OCI-M2 (cell line): ENCODE data around the gene PDLIM7.

Experiments used
- DNase-seq: peaks from one replicate; lab custom pipeline; 2025; ENCODE audit not compliant: unreplicated experiment; lab: John Stamatoyannopoulos, UW

The PDLIM7 gene

DNA sequence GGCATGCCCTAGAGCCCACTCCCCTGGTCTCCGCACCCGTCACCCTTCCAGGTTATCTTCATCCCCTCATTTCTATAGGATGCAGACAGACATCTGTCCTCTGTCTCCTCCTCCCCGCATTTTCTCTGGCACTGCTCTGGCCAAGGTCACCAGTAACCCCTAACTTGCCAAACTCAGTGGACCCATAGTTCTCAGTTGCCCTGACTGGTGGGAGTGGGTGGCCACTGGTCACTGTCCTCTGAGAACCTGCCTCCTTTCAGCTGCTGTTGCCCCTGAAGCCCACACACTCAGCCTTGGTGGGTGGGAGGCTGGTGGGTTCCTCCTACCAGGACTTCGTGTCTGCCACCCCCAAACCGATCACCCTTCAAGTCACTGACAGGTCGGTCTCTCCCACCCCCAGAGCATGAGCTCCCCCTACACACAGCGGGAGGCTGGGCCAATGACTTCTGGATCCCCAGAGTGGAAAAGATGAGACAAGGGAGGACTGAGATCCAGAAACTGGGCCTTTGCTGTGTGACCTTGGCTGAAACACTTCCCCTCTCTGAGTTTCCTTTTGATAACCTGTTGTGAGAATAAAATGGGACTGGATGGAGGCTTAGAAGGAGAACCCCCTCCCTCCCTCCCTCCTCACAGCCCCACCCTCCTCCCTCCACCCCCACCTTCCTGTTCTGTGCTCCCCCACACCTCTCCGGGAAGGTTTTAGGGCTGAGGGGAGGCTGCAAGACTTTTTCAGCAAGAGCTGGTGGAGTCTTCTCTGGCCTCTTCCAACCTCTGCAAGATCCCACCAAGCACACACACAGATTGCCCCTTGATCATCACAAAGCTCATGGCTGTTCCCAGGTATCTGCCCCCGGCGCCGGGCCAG, 21.6 kb downstream of the PDLIM7 start:
- no peak for DNase-seq

DNA sequence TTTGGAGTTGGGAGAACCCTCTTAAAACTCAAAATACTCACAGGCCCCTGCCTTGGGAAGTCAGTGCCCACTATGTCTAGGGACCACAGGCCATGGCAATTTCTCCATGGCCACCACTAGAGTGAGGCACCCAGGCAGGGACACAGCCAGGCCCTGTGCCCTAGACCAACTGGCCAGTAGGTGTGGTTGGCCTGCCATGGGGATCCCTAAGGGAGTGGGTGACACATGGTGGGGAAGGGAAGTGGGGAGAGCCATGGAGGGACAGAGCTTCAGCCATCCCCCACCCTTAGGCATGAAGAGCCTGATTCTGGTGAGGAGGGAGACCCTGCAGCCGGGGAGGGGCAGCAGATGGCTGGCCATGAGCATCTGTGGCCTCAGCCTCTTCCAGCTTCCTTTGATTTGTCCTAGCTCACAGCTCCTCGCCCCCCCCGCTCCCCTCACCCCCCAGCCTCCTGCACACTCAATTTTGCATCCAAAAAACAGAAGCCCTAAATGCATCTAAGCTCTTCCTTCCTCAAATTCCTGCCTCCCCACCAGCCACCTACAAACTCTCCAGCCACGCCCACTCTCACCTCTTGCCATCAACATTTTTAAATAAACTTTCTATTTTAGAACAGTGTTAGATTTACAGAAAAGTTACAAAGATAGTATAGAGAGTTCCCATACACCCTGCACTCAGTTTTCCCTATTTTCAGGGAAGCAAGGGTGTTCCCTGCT, 22.4 kb downstream of the PDLIM7 start:
- no peak for DNase-seq

DNA sequence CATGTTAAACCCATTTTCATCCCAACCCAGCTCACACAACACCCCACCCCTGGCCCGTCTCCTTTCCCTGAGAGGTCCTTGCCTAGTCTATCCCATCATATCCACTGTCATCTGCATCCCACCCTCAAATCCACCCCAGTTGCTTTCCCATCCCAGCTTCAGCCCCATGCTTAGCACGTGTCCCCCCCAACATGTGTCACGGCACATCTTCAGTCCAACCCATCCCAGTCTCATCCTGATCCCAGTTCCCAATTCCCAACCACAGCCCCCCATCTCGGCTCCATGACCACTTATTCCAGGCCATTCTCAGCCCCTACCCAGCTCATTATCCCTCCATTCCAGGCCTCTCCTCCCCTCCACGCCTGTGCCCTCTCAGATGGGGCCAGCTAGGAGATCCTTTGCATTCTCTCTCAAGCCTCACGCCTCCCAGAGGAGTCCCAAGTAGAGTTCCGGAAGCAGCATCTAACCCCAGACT, 23.4 kb downstream of the PDLIM7 start:
- no peak for DNase-seq

DNA sequence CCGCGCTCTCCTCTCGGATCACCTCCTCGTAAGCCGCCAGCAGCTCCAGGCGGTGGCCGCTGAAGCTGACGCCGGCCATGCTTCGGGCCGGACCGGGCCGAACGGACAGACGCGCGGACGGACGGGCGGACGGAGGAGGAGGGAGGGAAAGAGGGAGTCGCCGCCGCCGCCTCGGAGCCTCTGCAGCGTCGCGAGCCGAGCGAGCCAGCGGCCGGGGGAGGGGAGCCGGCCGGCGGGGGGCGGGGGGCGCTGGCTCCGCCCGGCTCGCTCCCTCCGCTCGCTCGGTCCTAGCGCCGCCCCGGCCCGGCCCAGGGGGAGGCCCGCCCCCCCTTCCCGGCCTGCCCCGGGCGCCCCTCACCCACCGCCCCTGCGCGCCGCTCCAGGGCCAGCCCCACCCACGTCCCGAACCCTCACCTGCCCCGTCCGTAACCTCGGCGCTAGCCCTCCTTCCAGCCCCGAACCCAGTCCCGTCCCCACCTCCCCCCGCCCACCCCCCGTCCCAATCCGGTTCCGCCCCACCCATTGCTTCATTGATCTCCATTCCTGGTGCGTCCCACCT, 23.9 kb downstream of the PDLIM7 start, which contains the start of gene DBN1:
DBN1 (minus strand) TSS at position 192 of the 559 bp plus-strand sequence; CDS start at position 79, 113 bp downstream.
- DNase-seq: no peak

DNA sequence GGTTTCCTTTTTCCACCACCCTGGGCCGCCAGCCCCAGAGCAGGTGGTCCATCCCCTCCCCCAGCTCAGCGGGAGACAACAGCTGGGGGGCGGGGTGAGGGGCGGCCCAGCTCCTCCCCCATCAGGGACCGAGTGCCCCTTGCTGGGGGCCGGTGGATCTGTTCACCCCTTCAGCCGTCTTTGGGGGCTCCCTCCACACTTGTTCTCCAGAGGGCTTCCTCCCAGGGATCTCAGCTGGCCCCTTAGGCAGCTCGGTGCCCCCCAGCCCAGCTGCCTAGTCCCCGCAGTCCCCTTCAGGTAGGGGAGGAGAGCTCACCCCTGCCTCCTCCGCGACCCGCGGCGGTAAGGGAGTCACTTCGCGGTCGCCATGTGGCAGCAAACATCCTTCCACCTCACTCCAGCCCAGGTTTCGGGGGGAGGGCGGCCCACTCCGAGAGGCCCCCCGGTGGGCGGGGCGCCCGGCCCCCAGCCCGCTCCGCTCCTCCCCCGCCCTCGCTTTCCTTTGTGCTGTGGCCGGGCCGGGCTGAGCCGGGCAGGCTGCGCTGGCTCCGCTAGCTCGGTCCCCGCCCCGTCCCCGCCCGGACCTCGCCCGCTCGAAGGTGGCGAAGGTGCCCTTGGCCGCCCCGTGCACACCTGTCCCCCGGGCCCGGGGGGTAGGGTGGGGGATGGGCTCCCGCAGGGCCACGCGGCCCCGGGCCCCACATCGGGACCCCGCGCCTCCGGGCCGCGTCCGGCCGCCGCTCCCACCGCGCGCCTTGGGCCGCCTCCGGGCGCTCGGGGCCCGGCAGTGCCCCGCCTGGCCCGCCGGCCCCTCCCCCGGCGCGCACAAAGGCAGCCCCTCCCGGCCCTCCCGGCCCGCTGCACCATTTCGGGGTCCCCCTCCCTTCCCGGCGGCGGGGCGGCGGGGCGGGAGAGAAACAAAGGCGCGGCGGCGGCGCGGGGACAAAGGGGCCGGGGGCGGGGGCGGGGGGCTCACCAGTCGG, 24.7 kb downstream of the PDLIM7 start:
- DNase-seq: no peak

DNA sequence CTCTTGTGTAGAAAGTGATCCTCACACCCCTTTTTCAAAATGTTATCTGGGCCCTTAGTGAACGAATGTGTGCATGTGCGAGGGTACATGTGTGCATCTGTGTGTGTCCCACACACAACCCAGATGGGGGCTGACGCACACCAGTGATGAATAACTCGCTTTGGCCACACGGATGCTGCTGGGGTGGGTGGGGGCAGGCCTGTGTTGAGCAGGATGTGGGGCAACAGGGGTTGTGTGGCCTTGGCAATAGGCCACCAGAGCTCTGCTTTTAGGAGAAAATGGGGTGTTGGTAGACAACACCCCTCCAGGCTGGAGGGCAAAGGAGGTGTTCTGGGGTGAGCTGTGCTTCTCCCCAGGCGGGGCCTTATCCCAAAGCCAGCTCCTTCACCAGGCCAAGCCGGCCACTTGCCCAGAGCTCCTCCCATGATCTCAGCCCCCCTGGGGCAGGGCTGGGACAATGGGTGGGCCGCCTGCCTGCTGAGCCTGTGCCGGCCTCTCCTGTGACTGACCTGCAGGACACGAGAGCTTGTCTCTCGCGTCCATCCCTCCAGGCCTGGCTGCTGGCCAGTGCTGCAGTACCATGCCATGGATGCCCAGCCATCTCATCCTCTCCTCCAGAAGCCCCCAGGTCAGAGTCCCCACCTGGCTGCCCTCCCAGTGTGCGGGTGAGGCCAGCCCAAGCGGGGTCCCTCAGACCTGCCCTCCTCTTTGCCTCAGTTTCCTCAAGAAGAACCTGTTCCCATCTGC, 25.6 kb downstream of the PDLIM7 start:
- DNase-seq: no peak

DNA sequence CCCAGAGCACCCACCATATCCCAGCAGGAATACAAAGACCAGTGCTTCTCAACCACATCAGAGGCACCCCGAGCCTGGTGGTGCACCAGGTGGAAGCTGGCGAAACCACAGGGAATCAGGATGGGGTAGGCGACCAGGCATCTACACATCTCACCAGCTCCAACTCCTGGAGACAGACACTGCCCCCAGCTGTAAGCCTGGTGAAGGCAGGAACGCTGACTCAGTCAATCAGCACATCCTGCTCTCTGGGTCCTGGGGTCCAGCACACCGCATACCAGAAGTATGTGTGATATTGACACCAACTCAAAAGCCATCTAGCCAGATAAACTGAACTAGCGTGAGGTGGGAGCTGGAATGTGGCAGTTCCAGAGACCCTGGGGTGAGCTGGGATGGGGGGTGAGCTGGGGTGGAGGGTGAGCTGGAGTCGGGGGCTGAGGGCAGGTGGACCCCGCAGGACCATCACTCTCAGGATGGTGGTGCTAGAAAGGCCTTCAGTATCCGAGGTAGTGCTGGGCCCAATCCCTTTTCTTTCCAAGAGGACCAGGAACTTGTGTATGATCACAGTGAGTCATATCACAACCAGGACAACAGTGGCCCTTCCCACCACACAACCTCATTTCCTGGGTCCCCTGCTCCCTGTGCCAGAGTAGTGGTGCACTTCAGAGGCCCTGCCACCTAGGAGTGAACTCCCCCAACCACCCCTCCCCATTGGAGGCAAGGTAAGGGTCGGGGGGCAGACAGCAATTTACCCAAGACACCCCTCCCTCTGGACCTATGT, 26.5 kb downstream of the PDLIM7 start:
- no peak for DNase-seq

DNA sequence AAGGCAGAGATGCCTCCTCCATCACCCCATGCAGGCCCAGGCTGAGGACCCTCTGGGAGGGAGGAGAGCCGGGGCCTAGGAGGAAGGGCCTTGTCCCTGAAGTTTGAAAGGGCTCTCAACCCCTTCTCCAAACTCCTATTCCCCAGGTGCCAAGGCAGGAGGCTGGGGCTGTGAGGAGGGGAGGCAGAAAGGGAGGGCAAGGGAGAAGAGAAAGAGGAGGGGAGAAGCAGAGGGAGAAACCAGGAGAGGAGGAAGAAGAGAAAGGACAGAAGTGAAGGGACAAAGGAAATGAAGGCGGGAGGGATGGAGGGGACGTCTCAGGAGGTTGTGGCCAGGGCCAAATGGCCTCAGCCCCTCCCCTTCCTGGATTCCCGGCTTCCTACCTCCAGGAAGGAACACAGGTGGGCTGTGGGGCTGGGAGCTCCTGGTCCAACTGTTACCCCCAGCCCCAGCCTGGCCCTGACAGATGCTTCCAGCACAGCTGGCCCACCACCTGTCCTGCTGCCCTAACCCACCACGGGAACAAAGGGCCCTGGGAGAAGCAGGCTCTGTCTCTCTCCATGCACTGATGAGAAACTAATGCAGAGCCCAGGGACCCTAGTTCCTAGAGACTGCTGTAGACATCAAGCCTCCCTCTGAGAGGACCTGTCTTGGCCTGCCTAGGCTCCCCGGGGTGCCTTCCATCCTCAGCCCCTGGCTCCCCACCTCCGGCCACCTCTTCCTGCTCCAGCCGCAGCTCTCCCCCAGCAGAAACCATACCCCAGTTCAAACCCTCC, 27.5 kb downstream of the PDLIM7 start:
- no peak for DNase-seq

DNA sequence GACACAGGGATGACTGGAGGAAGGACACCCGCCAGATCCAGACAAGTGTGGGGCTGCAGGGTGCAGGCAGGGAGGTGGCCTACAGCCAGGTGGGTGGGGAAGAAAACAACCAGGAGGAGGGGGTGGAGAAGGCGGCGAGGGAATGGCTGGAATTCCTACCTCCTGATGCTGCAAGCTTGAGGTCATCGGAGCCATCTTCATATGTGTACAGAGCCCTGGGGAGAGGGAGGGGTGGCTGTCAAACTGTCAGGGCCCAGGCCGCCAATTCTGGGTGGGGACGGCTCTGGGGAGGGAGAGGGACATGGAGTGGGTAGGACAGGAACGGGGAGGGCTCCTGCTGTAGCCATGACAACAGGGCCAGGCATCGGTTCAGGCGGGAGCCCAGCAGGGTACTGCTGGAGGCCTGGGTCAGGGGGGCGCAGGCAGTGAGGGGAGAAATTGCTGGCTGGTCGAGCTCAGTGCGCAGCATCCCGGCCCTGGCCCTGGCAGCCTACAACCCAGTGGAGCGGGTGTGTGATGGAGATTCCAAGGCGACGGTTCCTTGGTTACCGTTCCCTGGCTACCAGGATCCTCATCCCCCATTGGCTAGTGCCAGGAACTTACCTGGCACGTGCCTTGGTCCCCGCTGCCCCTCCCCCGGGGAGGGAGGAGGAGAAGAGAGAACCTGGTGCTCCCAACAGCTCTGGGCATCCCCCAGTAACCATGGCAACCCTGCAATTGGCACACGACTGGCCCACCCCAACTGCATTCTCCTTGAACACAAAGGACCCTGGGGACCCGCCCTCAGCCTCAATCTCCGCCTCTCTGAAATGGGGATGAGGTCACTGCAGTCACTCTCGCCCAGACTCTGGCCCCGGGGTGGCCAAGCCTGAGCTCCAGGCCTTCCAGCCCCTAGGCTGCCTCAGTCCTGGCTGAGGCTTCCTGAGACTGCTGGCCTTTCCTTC, 28.4 kb downstream of the PDLIM7 start:
- no peak for DNase-seq

DNA sequence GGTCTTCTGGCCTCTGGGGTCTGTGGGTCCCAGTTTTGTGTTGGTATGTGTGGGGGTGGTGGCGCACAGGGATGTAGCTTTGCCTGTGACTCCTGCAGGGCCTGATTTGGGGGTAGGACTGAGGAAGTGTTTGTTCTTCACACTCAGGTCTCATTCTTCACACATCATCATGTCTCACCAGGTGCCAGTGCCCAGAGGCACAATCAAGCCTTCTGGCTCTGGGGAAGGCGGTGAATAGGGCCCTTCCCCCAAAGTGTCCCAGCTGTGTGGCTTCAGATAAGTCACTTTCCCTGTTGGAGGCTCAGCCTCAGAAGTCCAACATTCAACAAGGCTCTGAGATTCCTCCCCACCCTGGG, 29.1 kb downstream of the PDLIM7 start:
- DNase-seq: no peak

DNA sequence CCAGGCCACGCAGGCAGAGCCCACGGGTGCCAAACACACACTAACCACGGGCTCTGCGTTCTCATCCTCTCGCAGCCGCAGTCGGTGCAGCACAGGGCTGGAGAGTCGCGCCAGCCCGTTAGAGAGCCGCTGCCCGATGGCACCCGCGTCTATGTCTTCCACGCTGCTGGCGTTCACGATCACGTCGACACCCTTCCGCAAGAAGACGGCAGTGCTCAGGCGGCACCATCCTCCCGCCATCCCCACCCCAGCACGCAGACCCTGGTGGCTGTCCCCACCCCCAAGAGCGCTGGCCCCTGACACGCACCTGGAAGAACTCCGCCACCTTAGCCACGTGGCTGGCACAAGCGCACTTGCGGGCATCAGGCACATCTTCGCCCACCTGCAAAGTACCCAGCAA, 30.0 kb downstream of the PDLIM7 start:
- DNase-seq: no peak

DNA sequence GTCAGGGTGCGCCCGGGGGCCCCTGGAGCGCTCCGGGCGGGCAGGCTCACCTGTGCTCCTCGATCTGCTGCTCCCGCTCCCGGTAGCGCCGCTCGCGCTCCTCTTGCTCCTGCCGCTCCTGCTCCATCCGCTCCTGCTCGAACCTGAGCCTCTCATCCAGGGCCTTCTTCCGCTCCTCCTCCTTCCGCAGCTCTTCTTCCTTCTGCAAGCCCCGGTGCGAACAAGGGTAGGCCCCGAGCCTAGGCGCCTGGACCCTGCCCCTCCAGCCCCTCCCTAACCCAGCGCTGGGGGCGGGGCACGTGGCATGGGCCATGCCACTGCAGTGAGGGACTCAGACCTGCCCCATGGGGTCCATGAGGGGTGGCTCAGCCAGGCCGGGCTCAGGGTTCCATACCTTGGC, 30.5 kb downstream of the PDLIM7 start:
- no peak for DNase-seq

DNA sequence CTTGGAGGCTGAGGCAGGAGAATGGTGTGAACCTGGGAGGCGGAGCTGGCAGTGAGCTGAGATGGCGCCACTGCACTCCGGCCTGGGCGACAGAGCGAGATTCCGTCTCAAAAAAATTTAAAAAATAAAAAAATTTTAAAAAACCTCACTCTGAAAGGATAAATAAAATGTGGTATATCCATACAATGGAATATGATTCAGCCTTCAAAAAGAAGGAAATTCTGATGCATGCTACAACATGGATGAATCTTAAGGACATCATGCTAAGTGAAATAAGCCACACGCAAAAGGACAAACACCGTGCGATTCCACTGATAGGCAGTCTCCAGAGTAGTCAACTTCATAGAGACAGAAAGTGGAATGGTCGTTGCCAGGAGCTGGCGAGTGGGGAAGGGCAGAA, 32.4 kb downstream of the PDLIM7 start:
- no peak for DNase-seq

DNA sequence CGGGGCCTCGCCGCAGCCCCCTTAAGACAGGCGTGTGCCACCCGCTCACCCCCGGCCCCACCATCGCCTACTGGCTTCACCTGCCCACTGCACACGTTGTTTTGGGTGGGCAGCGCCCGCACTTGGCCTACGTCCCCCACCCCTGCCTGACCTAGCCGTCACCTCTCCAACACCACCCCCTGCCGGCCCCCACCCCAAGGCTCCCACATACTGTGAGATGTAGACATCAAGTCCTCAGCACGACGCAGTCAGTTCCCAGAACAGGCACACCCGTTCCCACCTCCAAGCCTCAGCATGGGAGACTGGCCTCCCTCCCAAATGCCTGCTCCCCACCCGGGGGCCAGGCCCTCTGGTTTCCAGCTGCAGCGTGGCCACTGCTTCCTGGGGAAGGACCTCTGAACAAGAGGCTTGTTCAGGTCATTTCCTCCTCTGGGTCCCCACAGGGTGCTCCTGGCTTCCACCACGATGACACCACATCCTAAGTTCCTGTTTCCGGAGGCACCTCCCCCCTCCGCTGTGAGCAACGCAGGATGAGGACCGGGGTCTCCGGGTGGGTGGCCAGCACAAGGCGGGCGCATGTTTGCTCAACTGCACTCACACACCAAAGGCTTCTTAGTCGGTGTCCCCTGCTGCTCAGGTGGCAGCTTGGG, 35.3 kb downstream of the PDLIM7 start:
- DNase-seq: no peak

DNA sequence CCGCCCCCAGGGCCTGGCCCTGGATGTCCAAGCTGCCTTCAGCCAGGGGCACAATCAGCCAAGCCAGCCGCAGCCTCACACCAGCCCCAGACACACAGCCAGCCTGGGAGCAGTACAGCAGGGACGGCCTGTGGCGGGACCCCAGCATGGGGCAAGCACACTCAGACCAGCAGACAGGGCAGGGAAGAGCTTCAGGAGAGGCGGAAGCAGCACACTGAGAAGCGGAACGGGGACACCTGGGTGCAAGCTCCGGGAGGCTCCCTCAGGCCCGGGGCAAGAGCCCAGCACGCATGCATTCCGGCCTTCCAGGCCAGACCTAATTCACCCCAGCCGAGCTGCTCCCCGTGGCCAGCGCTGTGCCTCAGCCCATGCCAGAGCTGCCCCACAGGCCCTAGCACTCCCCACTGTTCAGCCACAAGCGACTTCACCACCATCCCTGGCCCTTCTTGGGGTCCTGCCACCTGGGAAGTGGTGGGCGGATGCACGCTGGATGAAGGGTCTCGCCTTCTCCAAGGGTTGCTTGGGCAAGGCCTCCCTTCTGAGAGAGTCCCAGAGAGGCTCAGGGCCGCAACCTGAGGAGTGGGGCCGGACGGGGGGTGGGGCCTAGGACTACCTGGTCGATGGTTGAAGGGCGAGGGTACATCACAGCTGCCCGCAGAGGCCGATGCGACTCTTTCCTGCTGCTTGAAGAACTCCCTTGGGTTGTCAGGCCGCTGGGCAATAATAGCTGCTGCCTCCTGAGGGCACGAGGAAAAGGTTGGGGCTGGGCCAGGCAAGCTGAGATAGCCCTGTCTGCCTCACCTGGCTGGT, 37.4 kb downstream of the PDLIM7 start:
- DNase-seq: no peak

DNA sequence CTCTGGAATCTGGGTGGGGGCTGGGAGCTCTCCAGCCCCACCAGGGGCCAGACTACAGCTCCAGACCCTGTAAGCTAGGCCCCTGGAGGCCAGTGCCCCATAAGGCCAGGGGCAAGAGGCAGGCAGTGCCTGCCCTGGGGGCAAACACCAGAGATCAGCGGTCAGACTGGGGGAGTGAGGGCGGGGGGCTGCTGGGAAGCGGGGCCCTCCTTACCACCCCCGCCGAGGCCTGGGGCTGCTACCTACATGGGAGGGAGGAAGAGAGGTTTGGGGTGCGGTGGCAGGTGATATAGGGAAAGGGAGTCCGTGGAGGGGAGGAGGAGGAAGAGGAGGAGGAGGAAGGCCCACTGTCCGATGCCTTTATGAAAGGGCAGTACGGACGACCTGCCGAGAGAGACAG, 38.0 kb downstream of the PDLIM7 start:
- no peak for DNase-seq
